Upper lobe of left lung (tissue), 6 donors: ENCODE results near the gene LGALS4. TPM values are rescaled to one million over a fixed set of nuclear protein-coding genes. Genes with fewer than 3 reads are reported as not detected.

Experiments
- ATAC-seq, 2 donors: fragments of 200-7000 bp; cut with Tn5 transposase; one replicate each; pipeline ENCODE4 v1.9.1; 2022; ENCODE audit warnings: mild to moderate bottlenecking in 2 of 2, moderate library complexity in 2 of 2; ENCODE audit not compliant: low FRiP score in 2 of 2
- DNase-seq, 2 donors: peaks; one replicate each; pipeline ENCODE4 v3.0.0-alpha.2; 2019 to 2020
- H3K27ac ChIP-seq, 4 donors: fragments of 200-600 bp; sonication (generic); one replicate each; pipeline ENCODE4 v1.5.1; 2016 to 2019
- H3K27me3 ChIP-seq, 4 donors: fragments of 200-600 bp; sonication (generic); one replicate each; pipeline ENCODE4 v1.5.1; 2017 to 2019
- H3K36me3 ChIP-seq, 4 donors: fragments of 200-600 bp; sonication (generic); one replicate each; pipeline ENCODE4 v1.5.1; 2016 to 2019
- H3K4me1 ChIP-seq, 4 donors: fragments of 200-600 bp; sonication (generic); one replicate each; pipeline ENCODE4 v1.5.1; 2018 to 2019
- H3K4me3 ChIP-seq, 4 donors: fragments of 200-600 bp; sonication (generic); one replicate each; pipeline ENCODE4 v1.5.1; 2017 to 2019; ENCODE audit warnings: mild to moderate bottlenecking in 2 of 4, moderate library complexity in 1 of 4
- H3K9me3 ChIP-seq, 4 donors: fragments of 200-600 bp; sonication (generic); one replicate each; pipeline ENCODE4 v1.5.1; 2018 to 2019
- EP300 ChIP-seq, 4 donors: sonication (generic); formaldehyde crosslinking; IDR thresholded peaks; one replicate each; pipeline ENCODE4 v1.5.1; 2017; ENCODE audit warnings: antibody characterized with exemption in 4 of 4, control low read depth in 2 of 4
- POLR2A ChIP-seq, 4 donors: fragments of 450-650 bp; IDR thresholded peaks; one replicate each; pipeline ENCODE4 v1.5.1; 2016 to 2017; ENCODE audit warnings: antibody characterized with exemption in 4 of 4, mild to moderate bottlenecking in 2 of 4
- POLR2AphosphoS5 ChIP-seq, 2 donors: sonication (generic); formaldehyde crosslinking; IDR thresholded peaks; one replicate each; pipeline ENCODE4 v1.5.1; 2017; ENCODE audit warnings: antibody characterized with exemption in 2 of 2
- WGBS, 2 donors: methylation state at CpG; one replicate each; pipeline ENCODE4 v1.1.5; 2017 to 2018; 5-methylcytosine and 5-hydroxymethylcytosine counted together
- total RNA-seq, 6 donors: library from RNA; depleted of rRNA in 4 of 6; stranded (reverse); fragments of >200 nt in 4 of 6; gene quantifications; one replicate each; pipeline versions ENCODE4 v1.1.0 to v1.2.1, GENCODE V29; 2016 to 2021
- TF ChIP-seq, protein P1 (sequence below), 6 experiments: fragments of 450-650 bp in 4 of 6; fragments of 200-600 bp in 2 of 6; sonication (generic) in 2 of 6; IDR thresholded peaks; one replicate each; pipeline ENCODE4 v1.5.1; 2016 to 2019; ENCODE audit warnings: antibody characterized with exemption in 6 of 6
- donor health status: DM: no; HTN: no; CAD: no; lungs with moderate emphysema.
- donor health status: DM: no; HTN: yes; CAD: no; lungs with severe emphysema.

The LGALS4 gene
- total RNA-seq, 6 donors from 2014 or later, result 3.1 to 12.3 (median 5.0) TPM

GRCh38 chr19:38853214-38853613, 40.5 kb upstream of the LGALS4 start:
- no peak for DNase-seq
- Histone ChIP-seq H3K9me3 (no peaks in the 10 kb centered on the region), H3K4me1 (peaks cover 19 to 33% (median 24%) of the 10 kb centered on the region in 4 donors), H3K36me3 (peaks cover 0 to 3% (median 0%) of the 10 kb centered on the region in 4 donors), H3K27ac (peak overlapping the region in 3 of 4 donors; percentile 97 to 100 (median 98)), H3K27me3 (no peaks in the 10 kb centered on the region), H3K4me3 (peak overlapping the region in 2 of 4 donors; percentile 73 to 75)
- no peak for ATAC-seq
- 88 to 91% methylated on average over 17 of the region's 17 CpGs for WGBS, 2 donors
- TF ChIP-seq POLR2A (IDR thresholded peaks at IDR 0.05) (no peak), POLR2AphosphoS5 (IDR thresholded peaks at IDR 0.05) (no peak), EP300 (IDR thresholded peaks at IDR 0.05) (no peak)
- TF ChIP-seq, protein P1, sequence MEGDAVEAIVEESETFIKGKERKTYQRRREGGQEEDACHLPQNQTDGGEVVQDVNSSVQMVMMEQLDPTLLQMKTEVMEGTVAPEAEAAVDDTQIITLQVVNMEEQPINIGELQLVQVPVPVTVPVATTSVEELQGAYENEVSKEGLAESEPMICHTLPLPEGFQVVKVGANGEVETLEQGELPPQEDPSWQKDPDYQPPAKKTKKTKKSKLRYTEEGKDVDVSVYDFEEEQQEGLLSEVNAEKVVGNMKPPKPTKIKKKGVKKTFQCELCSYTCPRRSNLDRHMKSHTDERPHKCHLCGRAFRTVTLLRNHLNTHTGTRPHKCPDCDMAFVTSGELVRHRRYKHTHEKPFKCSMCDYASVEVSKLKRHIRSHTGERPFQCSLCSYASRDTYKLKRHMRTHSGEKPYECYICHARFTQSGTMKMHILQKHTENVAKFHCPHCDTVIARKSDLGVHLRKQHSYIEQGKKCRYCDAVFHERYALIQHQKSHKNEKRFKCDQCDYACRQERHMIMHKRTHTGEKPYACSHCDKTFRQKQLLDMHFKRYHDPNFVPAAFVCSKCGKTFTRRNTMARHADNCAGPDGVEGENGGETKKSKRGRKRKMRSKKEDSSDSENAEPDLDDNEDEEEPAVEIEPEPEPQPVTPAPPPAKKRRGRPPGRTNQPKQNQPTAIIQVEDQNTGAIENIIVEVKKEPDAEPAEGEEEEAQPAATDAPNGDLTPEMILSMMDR (IDR thresholded peaks at IDR 0.05), result no peak

- Histone ChIP-seq H3K36me3 (peaks cover 0 to 8% (median under 1%) of the 10 kb centered on the region in 4 donors), H3K9me3 (no peaks in the 10 kb centered on the region), H3K27me3 (no peaks in the 10 kb centered on the region), H3K27ac (peak overlapping the region; percentile 97 to 100 (median 98)), H3K4me1 (peaks cover 27 to 37% (median 30%) of the 10 kb centered on the region in 4 donors), H3K4me3 (peak overlapping the region; percentile 73 to 86 (median 80))
- WGBS, 2 donors, result 0 to 2% methylated on average over 29 to 37 of the region's 52 CpGs
- DNase-seq (peak; percentile 64 to 76), ATAC-seq (no peak)
- TF ChIP-seq, protein P1 (IDR thresholded peaks at IDR 0.05), result no peak
- TF ChIP-seq POLR2A (IDR thresholded peaks at IDR 0.05), result peak in 1 of 4 donors; percentile 64
- peak in 1 of 2 donors; percentile 20 for TF ChIP-seq POLR2AphosphoS5 (IDR thresholded peaks at IDR 0.05)
Observed at GRCh38 chr19:38852231-38853044, 39.7 kb upstream of the LGALS4 start.

DNA sequence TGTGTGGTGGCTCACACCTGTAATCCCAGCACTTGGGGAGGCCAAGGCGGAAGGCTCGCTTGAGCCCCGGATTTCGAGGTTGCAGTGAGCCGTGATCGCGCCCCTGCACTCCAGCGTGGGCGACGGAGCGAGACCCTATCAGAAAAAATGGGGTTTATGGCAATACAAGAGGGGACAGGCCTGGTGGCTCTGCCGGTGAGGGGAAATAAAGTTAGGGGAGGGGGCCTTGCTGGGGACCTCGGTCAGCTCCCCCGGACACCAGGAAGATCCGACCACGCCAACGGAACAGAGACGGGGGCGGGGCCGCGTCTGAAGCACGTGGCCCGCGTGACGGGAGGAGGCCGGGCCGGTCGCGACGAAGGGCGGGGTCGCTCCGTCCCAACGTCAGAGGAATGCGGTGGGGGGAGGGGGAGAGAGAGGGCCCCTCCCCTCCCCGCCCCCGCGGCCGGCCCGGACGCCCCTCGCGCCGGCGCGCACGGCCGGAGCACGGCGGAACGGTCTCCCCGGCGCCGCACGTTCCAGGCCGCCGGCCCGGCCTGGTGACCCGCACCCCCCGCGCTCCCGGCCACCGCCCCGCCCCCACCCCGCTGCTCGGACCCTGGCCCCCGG, 39.0 kb upstream of the LGALS4 start:
- Histone ChIP-seq H3K27me3 (no peaks in the 10 kb centered on the region), H3K4me1 (peaks cover 32 to 39% (median 37%) of the 10 kb centered on the region in 4 donors), H3K9me3 (no peaks in the 10 kb centered on the region), H3K27ac (peak overlapping the region; percentile 97 to 100 (median 98)), H3K36me3 (peaks cover 6 to 15% (median 8%) of the 10 kb centered on the region in 4 donors), H3K4me3 (peak overlapping the region; percentile 73 to 86 (median 80))
- ATAC-seq, result peak; percentile 76 to 85
- 0% methylated on average over 13 to 23 of the region's 67 CpGs for WGBS, 2 donors
- DNase-seq, result peak; percentile 96 to 98
- TF ChIP-seq, protein P1 (IDR thresholded peaks at IDR 0.05), result peak in 2 of 6 experiments; percentile 4 to 10
- TF ChIP-seq POLR2A (IDR thresholded peaks at IDR 0.05), result peak; percentile 8 to 88 (median 68)
- peak in 1 of 4 donors; percentile 78 for TF ChIP-seq EP300 (IDR thresholded peaks at IDR 0.05)
- TF ChIP-seq POLR2AphosphoS5 (IDR thresholded peaks at IDR 0.05), result peak; percentile 87 to 93

GRCh38 chr19:38850976-38851621, 38.4 kb upstream of the LGALS4 start:
- ATAC-seq, result no peak
- WGBS, 2 donors, result 1 to 2% methylated on average over 38 to 39 of the region's 40 CpGs
- peak overlapping the region; percentile 64 to 86 (median 74) for H3K4me3 ChIP-seq
- peak in 1 of 2 donors; percentile 76 for DNase-seq
- TF ChIP-seq, protein P1 (IDR thresholded peaks at IDR 0.05), result peak in 1 of 6 experiments; percentile 3
- TF ChIP-seq POLR2A (IDR thresholded peaks at IDR 0.05), result no peak
- H3K4me1 ChIP-seq, result peaks cover 32 to 43% (median 39%) of the 10 kb centered on the region in 4 donors
- H3K27ac ChIP-seq, result peak overlapping the region; percentile 97 to 100 (median 98)
- no peaks in the 10 kb centered on the region for H3K27me3 ChIP-seq
- no peaks in the 10 kb centered on the region for H3K9me3 ChIP-seq
- peaks cover 12 to 22% (median 14%) of the 10 kb centered on the region in 4 donors for H3K36me3 ChIP-seq
